Colonic mucosa (tissue), 4 donors: ENCODE measurements around the gene ACP7. TPM values are rescaled to one million over a fixed set of nuclear protein-coding genes. Genes with fewer than 3 reads are reported as not detected.
"Not testable (repeated sequence)": the region's sequence is repeated elsewhere in the genome, so short reads cannot be mapped to it uniquely, and the experiment has no call there.

Experiments used
- DNase-seq: peaks from one replicate; pipeline ENCODE4 v3.0.0-alpha.2; 2020
- H3K27ac ChIP-seq: fragments of 200-600 bp; one replicate; pipeline ENCODE4 v1.8.0; 2021
- H3K27me3 ChIP-seq: fragments of 200-600 bp; one replicate; pipeline ENCODE4 v1.8.0; 2021
- H3K36me3 ChIP-seq: fragments of 200-600 bp; one replicate; pipeline ENCODE4 v1.8.0; 2021
- H3K4me1 ChIP-seq: fragments of 200-600 bp; one replicate; pipeline ENCODE4 v1.8.0; 2021; ENCODE audit warnings: mild to moderate bottlenecking
- H3K4me3 ChIP-seq: fragments of 200-600 bp; one replicate; pipeline ENCODE4 v1.8.0; 2021
- H3K9ac ChIP-seq, 2 donors: one replicate each; pipeline ENCODE4 v1.7.0; 2013; ENCODE audit warnings: control low read depth in 2 of 2, low read depth in 2 of 2, low read length in 2 of 2
- H3K9me3 ChIP-seq: fragments of 200-600 bp; one replicate; pipeline ENCODE4 v1.8.0; 2021
- intact Hi-C: fragments of 100-400 bp; cut with DNase I; formaldehyde crosslinking; loops from one replicate; pipeline ENCODE4 v1.14.1; 2022
- total RNA-seq, 2 donors: library from RNA; stranded (reverse); fragmentation: NEBNext Ultra II Directional in 1 of 2; extraction: Animal tissue kit (Norgen Biotek cat#: 25700) in 1 of 2; gene quantifications; one replicate each; pipeline ENCODE4 v1.2.1, GENCODE V29; 2021
- TF ChIP-seq, protein P1 (sequence below): fragments of 200-600 bp; IDR thresholded peaks from one replicate; pipeline ENCODE4 v1.8.0; 2022; ENCODE audit warnings: antibody characterized with exemption, mild to moderate bottlenecking
- donor health status: healthy.
- donor health status: DM: no; HTN: no; CAD: no.
- donor health status: DM: no; HTN: no; CAD: no.

ACP7 gene
- total RNA-seq, 2 donors from 2014 or later: not detected

- Histone ChIP-seq H3K36me3 (no peaks in the 10 kb centered on the region), H3K4me1 (no peaks in the 10 kb centered on the region), H3K27ac (no peak overlapping the region), H3K9me3 (no peaks in the 10 kb centered on the region), H3K4me3 (no peak overlapping the region), H3K27me3 (no peaks in the 10 kb centered on the region), H3K9ac (no peak overlapping the region)
- TF ChIP-seq, protein P1, sequence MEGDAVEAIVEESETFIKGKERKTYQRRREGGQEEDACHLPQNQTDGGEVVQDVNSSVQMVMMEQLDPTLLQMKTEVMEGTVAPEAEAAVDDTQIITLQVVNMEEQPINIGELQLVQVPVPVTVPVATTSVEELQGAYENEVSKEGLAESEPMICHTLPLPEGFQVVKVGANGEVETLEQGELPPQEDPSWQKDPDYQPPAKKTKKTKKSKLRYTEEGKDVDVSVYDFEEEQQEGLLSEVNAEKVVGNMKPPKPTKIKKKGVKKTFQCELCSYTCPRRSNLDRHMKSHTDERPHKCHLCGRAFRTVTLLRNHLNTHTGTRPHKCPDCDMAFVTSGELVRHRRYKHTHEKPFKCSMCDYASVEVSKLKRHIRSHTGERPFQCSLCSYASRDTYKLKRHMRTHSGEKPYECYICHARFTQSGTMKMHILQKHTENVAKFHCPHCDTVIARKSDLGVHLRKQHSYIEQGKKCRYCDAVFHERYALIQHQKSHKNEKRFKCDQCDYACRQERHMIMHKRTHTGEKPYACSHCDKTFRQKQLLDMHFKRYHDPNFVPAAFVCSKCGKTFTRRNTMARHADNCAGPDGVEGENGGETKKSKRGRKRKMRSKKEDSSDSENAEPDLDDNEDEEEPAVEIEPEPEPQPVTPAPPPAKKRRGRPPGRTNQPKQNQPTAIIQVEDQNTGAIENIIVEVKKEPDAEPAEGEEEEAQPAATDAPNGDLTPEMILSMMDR: no peak
- DNase-seq: no peak
- intact Hi-C loops: no loop called here
These were observed 17.1 kb upstream of the ACP7 start for GRCh38 chr19:39067104-39067503.

GRCh38 chr19:39068259-39068658 lies 15.9 kb upstream of the ACP7 start:
- H3K27ac ChIP-seq, DNase-seq, H3K36me3 ChIP-seq, intact Hi-C loops, H3K4me3 ChIP-seq, H3K9ac ChIP-seq, H3K27me3 ChIP-seq, H3K4me1 ChIP-seq, H3K9me3 ChIP-seq: not testable (repeated sequence)

- no peak overlapping the region for H3K9ac ChIP-seq
- no peak overlapping the region for H3K4me3 ChIP-seq
- no peaks in the 10 kb centered on the region for H3K4me1 ChIP-seq
- no peaks in the 10 kb centered on the region for H3K36me3 ChIP-seq
- TF ChIP-seq, protein P1: no peak
- intact Hi-C loops: no loop called here
- DNase-seq: no peak
- H3K27ac ChIP-seq: no peak overlapping the region
- no peaks in the 10 kb centered on the region for H3K27me3 ChIP-seq
- H3K9me3 ChIP-seq: no peaks in the 10 kb centered on the region
These were observed 13.3 kb upstream of the ACP7 start for GRCh38 chr19:39070888-39071287.

DNA sequence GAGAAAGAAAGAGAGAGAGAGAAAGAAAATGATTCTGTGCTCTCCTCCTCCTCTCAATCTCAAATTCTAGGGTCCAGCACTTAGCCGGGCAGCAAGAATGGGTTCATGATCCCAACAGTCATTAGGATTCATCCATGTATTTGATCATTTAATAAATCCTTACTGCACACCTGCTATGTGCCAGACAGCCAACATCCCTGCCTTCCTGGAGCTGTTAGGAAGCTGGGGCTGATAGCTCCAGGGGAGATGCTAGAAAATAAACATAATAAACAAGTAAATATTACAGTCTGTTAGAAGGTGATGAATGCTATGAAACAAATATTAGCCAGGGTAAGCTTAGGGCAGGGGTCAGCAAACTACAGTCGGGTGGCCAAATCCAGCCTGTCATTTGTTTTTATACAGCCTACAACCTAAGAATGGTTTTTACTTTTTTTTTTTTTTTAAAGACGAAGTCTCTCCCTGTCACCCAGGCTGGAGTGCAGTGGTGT lies 9.9 kb upstream of the ACP7 start:
- Histone ChIP-seq H3K9me3 (no peaks in the 10 kb centered on the region), H3K36me3 (no peaks in the 10 kb centered on the region), H3K27me3 (no peaks in the 10 kb centered on the region), H3K27ac (no peak overlapping the region), H3K4me1 (no peaks in the 10 kb centered on the region), H3K4me3 (no peak overlapping the region), H3K9ac (no peak overlapping the region)
- TF ChIP-seq, protein P1: no peak
- no peak for DNase-seq
- intact Hi-C loops: no loop called here

- no peak overlapping the region for H3K9ac ChIP-seq
- H3K4me1 ChIP-seq: no peaks in the 10 kb centered on the region
- H3K27ac ChIP-seq: no peak overlapping the region
- TF ChIP-seq, protein P1: no peak
- H3K9me3 ChIP-seq: no peaks in the 10 kb centered on the region
- DNase-seq: no peak
- intact Hi-C loops: no loop called here
- H3K4me3 ChIP-seq: no peak overlapping the region
- H3K27me3 ChIP-seq: no peaks in the 10 kb centered on the region
- H3K36me3 ChIP-seq: no peaks in the 10 kb centered on the region
These were observed 9.2 kb upstream of the ACP7 start for GRCh38 chr19:39074942-39075341.

DNA sequence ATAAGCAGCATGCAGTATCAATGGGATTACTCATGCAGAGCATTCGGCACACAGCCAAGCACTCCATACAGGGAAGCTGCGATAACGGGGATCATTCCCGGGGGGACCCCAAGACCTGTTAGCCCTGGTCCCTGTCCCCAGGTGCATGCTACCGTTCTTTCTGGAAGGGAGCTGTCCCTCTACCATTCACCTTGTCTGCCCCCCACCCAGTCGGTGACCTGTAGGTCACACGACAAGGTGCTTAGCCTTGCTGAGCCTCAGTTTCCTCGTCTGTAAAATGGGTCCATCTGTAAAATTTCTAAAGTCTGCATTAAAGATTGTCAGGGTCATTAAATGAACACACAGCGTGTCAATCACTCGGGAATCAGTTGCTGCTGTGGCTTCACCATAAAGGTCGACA lies 6.8 kb upstream of the ACP7 start:
- H3K4me1 ChIP-seq: no peaks in the 10 kb centered on the region
- no peak for DNase-seq
- H3K4me3 ChIP-seq: no peak overlapping the region
- H3K27me3 ChIP-seq: peaks cover 2% of the 10 kb centered on the region
- H3K9ac ChIP-seq: no peak overlapping the region
- no peaks in the 10 kb centered on the region for H3K36me3 ChIP-seq
- H3K27ac ChIP-seq: no peak overlapping the region
- TF ChIP-seq, protein P1: no peak
- intact Hi-C loops: no loop called here
- no peaks in the 10 kb centered on the region for H3K9me3 ChIP-seq
